K562 (cell line): ENCODE data around the gene ANKRD13B. TPM values are rescaled to one million over a fixed set of nuclear protein-coding genes. Genes with fewer than 3 reads are reported as not detected.

ENCODE experiments used
- ATAC-seq: fragments of 200-7000 bp; cut with Tn5 transposase; 3 replicates; pipeline ENCODE4 v1.9.1; 2020; ENCODE audit warnings: moderate library complexity
- BruUV-seq: library from RNA; stranded (reverse); fragments of 400-500 nt; replicated peaks from 2 replicates; lab custom pipeline; 2021; lab: Mats Ljungman, UMichigan
- CTCF ChIA-PET: fragments of 300-600 bp; formaldehyde crosslinking; extraction: SDS; loops from one replicate; lab custom pipeline; 2021; ENCODE audit warnings: low intra/inter-chr PET ratio; lab: Yijun Ruan, JAX
- POLR2A ChIA-PET: fragments of 300-600, 350-650 bp; sonication (Branson Sonifier 250); formaldehyde crosslinking; extraction: SDS; loops from one replicate; lab custom pipeline; 2021; ENCODE audit warnings: antibody characterized with exemption, inconsistent platforms; lab: Yijun Ruan, JAX
- DNase-seq, 4 experiments: peaks; one replicate each; pipeline versions ENCODE4 v3.0.0 to v3.0.0-alpha.2; 2011 to 2018; ENCODE audit warnings: low spot score in 3 of 4, mixed read lengths in 3 of 4; ENCODE audit errors: extremely low read depth in 1 of 4
- FAIRE-seq: peaks from 2 replicates; lab custom pipeline; 2011; peaks lifted over from hg19 to GRCh38; lab: Jason Lieb, UNC
- H2AFZ ChIP-seq: 2 replicates; pipeline ENCODE4 v1.6.0; 2011; ENCODE audit warnings: low read depth, low read length, control low read depth, inconsistent platforms
- H3K27ac ChIP-seq: fragments of 200-600 bp; 3 replicates; pipeline ENCODE4 v1.8.0; 2011; ENCODE audit warnings: low read depth, mild to moderate bottlenecking, control low read depth, inconsistent platforms, low read length, moderate library complexity, mixed read lengths; ENCODE audit errors: extremely low read depth
- H3K27me3 ChIP-seq, 2 experiments: fragments of 300-600 bp in 1 of 2; 2 replicates in 1 of 2; 3 replicates in 1 of 2; pipeline versions ENCODE4 v1.6.0 to v1.8.0; 2011; ENCODE audit warnings: inconsistent platforms in 2 of 2, low read length in 2 of 2, mild to moderate bottlenecking in 1 of 2, mixed read lengths in 1 of 2, moderate library complexity in 1 of 2; ENCODE audit not compliant: control insufficient read depth in 2 of 2, insufficient read depth in 2 of 2
- H3K36me3 ChIP-seq: fragments of 300-600 bp; 3 replicates; pipeline ENCODE4 v1.8.0; 2011; ENCODE audit warnings: mild to moderate bottlenecking, low read length, inconsistent platforms; ENCODE audit not compliant: control insufficient read depth, insufficient read depth
- H3K4me1 ChIP-seq, 2 experiments: fragments of 200-600 bp in 1 of 2; replicated peaks in 1 of 2; 2 replicates in 1 of 2; 3 replicates in 1 of 2; pipeline versions ENCODE4 v1.5.1 to v1.8.0; 2011; ENCODE audit warnings: inconsistent platforms in 2 of 2, low read length in 2 of 2, mild to moderate bottlenecking in 1 of 2, mixed read lengths in 1 of 2, moderate library complexity in 1 of 2; ENCODE audit not compliant: control insufficient read depth in 2 of 2, insufficient read depth in 2 of 2
- H3K4me2 ChIP-seq: 2 replicates; pipeline ENCODE4 v1.6.1; 2011; ENCODE audit warnings: low read length, control low read depth, inconsistent platforms, mixed read lengths; ENCODE audit not compliant: insufficient read depth
- H3K4me3 ChIP-seq: fragments of 200-600 bp; sonication (generic), shearing (Covaris generic); 2 replicates; pipeline ENCODE4 v1.5.1; 2016; ENCODE audit warnings: control low read depth, inconsistent platforms
- H3K79me2 ChIP-seq: fragments of 200-600 bp; 3 replicates; pipeline ENCODE4 v1.8.0; 2011; ENCODE audit warnings: low read length, inconsistent platforms; ENCODE audit not compliant: control insufficient read depth, insufficient read depth
- H3K9ac ChIP-seq, 2 experiments: 2 replicates each; pipeline versions ENCODE4 v1.6.0 to v1.6.1; 2011; ENCODE audit warnings: low read depth in 2 of 2, low read length in 2 of 2, control low read depth in 1 of 2, inconsistent platforms in 1 of 2, mild to moderate bottlenecking in 1 of 2, mixed read lengths in 1 of 2; ENCODE audit not compliant: insufficient read depth in 1 of 2
- H3K9me1 ChIP-seq: one replicate; pipeline ENCODE4 v1.6.0; 2011; ENCODE audit warnings: inconsistent platforms, mild to moderate bottlenecking, low read length, moderate library complexity; ENCODE audit not compliant: control insufficient read depth, insufficient read depth
- H3K9me3 ChIP-seq: replicated peaks from 2 replicates; pipeline ENCODE4 v1.5.1; 2011; ENCODE audit warnings: low read depth, low read length, inconsistent platforms; ENCODE audit not compliant: control insufficient read depth, insufficient read depth
- H4K20me1 ChIP-seq: replicated peaks from 2 replicates; pipeline ENCODE4 v1.6.1; 2011; ENCODE audit warnings: low read length, inconsistent platforms, mixed read lengths; ENCODE audit not compliant: control insufficient read depth, insufficient read depth
- COPS2 ChIP-seq: fragments of 450-650 bp; conservative IDR thresholded peaks from 2 replicates; pipeline ENCODE4 v1.6.1; 2016; ENCODE audit warnings: mild to moderate bottlenecking, moderate library complexity
- ELF2 ChIP-seq: fragments of 250-450 bp; sonication (Bioruptor Pico); IDR thresholded peaks from 2 replicates; pipeline ENCODE4 v1.5.0; 2021; ENCODE audit warnings: mild to moderate bottlenecking
- FOXJ2 ChIP-seq: fragments of 200-800 bp; sonication (Bioruptor generic); IDR thresholded peaks from 2 replicates; pipeline ENCODE4 v1.6.1; 2016; ENCODE audit warnings: missing genetic modification characterization, missing compliant biosample characterization
- MEIS2 ChIP-seq: fragments of 450-650 bp; IDR thresholded peaks from 2 replicates; pipeline ENCODE4 v1.6.1; 2014; ENCODE audit warnings: mild to moderate bottlenecking; ENCODE audit not compliant: partially characterized antibody
- MTA2 ChIP-seq: fragments of 450-650 bp; IDR thresholded peaks from 2 replicates; pipeline ENCODE4 v1.6.1; 2016; ENCODE audit warnings: low read depth
- MXI1 ChIP-seq: IDR thresholded peaks from 2 replicates; pipeline ENCODE4 v1.6.1; 2011; ENCODE audit warnings: low read depth, mild to moderate bottlenecking, improper control_type of control experiment, low read length
- NR2C1 ChIP-seq, 2 experiments: fragments of 450-650 bp; IDR thresholded peaks; 2 replicates each; pipeline ENCODE4 v1.6.1; 2017; ENCODE audit warnings: mild to moderate bottlenecking in 2 of 2, antibody characterized with exemption in 1 of 2, inconsistent platforms in 1 of 2, missing compliant biosample characterization in 1 of 2, missing genetic modification characterization in 1 of 2
- PHB ChIP-seq: fragments of 250-450 bp; sonication (Bioruptor Pico); IDR thresholded peaks from 2 replicates; pipeline ENCODE4 v1.5.0; 2021
- PHTF2 ChIP-seq: fragments of 250-450 bp; sonication (Bioruptor Pico); IDR thresholded peaks from 2 replicates; pipeline ENCODE4 v1.5.0; 2021; ENCODE audit warnings: mild to moderate bottlenecking
- PTRF ChIP-seq: fragments of 450-650 bp; IDR thresholded peaks from 2 replicates; pipeline ENCODE4 v1.6.1; 2016; ENCODE audit warnings: mild to moderate bottlenecking, missing genetic modification characterization, missing compliant biosample characterization
- SMARCA5 ChIP-seq: fragments of 450-650 bp; IDR thresholded peaks from 2 replicates; pipeline ENCODE4 v1.6.1; 2016
- ZNF232 ChIP-seq: sonication (generic); formaldehyde crosslinking; IDR thresholded peaks from 2 replicates; pipeline ENCODE4 v1.8.0; 2022; ENCODE audit warnings: mild to moderate bottlenecking, missing genetic modification reagents
- WGBS: fragments of 100-300 bp; shearing (Covaris generic); methylation state at CpG from one replicate; pipeline ENCODE4 v1.1.6; 2016; ENCODE audit warnings: low coverage, mixed read lengths; ENCODE audit not compliant: insufficient coverage; ENCODE audit errors: missing lambda C conversion rate; 5-methylcytosine and 5-hydroxymethylcytosine counted together
- in situ Hi-C: fragments of 300-500 bp; cut with MboI; formaldehyde crosslinking; loops from 4 replicates; pipeline ENCODE4 v1.15.0; 2018; ENCODE audit warnings: inconsistent platforms, mixed read lengths
- intact Hi-C: fragments of 100-400 bp; cut with micrococcal nuclease; formaldehyde crosslinking; loops from 2 replicates; pipeline ENCODE4 v1.14.2; 2022
- polyA plus RNA-seq, 8 experiments: library from polyadenylated mRNA; depleted of rRNA in 4 of 8; stranded (reverse) in 5 of 8; unstranded in 3 of 8; fragments of >200 nt; fragmentation: Nextera tagmentation in 2 of 8; fragmentation: Illumina TruSeq in 1 of 8; extraction: Ambion mirVana in 2 of 8; extraction: Trizol in 1 of 8; gene quantifications; 2 replicates each; pipeline versions ENCODE4 v1.2.1 to v1.2.3, GENCODE V29; 2011 to 2014; ENCODE audit warnings: inconsistent platforms in 1 of 8, missing spikeins in 1 of 8
- total RNA-seq, 7 experiments: library from RNA; depleted of rRNA in 6 of 7; stranded (reverse); fragments of >200 nt in 6 of 7; fragmentation: Illumina TruSeq in 2 of 7; extraction: Trizol in 2 of 7; gene quantifications; 2 replicates each; pipeline versions ENCODE4 v1.2.1 to v1.2.3, GENCODE V29; 2011 to 2021; ENCODE audit warnings: low replicate concordance in 1 of 7
- TF ChIP-seq, protein P1 (sequence below): fragments of 450-650 bp; IDR thresholded peaks from 2 replicates; pipeline ENCODE4 v1.6.1; 2016
- TF ChIP-seq, protein P2 (sequence below): fragments of 250-450 bp; sonication (Bioruptor Pico); IDR thresholded peaks from 2 replicates; pipeline ENCODE4 v1.5.0; 2021
- TF ChIP-seq, protein P3 (sequence below): sonication (generic); formaldehyde crosslinking; IDR thresholded peaks from 2 replicates; pipeline ENCODE4 v1.8.0; 2022; ENCODE audit warnings: mild to moderate bottlenecking, missing genetic modification reagents

ANKRD13B gene
- total and polyA plus RNA-seq, 9 of the 15 experiments (the other 6 are each of a cell fraction or from before 2014, with no cell fraction given) = 0.15 to 28.1 (median 4.6) TPM

DNA sequence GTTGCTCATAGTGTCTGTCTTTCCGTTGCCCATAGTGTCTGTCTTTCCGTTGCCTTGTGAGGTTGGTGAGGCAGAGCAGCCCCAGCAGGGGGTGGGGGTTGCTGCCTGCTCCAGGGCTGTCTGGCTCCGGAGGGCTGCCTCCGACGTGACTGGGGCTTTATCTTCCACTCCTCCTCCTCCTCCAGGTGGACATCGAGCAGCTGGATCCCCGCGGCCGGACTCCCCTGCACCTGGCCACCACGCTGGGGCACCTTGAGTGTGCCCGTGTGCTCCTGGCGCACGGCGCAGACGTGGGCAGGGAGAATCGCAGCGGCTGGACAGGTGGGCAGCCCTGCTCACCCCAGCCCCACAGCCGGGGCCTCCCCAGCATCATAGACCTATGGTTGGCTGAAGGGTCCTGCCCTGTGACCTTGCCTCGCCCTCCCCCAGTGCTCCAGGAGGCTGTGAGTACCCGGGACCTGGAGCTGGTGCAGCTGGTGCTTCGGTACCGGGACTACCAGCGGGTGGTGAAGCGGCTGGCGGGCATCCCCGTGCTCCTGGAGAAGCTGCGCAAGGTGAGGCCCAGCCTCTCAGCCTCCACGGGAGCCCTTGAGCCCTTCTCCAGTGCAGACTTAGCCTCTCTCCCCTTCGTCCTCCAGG, 14.7 kb downstream of the ANKRD13B start:
- Histone ChIP-seq H4K20me1 (no peaks in the 10 kb centered on the region), H3K4me3 (no peak overlapping the region), H3K27me3 (no peaks in the 10 kb centered on the region), H3K4me2 (no peak overlapping the region), H3K36me3 (peaks cover 3% of the 10 kb centered on the region; the same call in 1 of the 3 replicates), H2AFZ (no peak overlapping the region), H3K79me2 (no peaks in the 10 kb centered on the region), H3K9ac (peak overlapping the region in 1 of 2 experiments; percentile 79; a peak in 2 of 4 replicates), H3K4me1 (peaks cover 0 to 13% of the 10 kb centered on the region in 2 experiments; a peak in 2 of 5 replicates), H3K9me3 (no peaks in the 10 kb centered on the region), H3K9me1 (peaks cover 7% of the 10 kb centered on the region), H3K27ac (no peak overlapping the region)
- ATAC-seq (no peak), FAIRE-seq (no peak), DNase-seq (no peak)
- no TSS peak for BruUV-seq
- ChIA-PET CTCF (interaction anchor here (0.7 kb wide), 1 partner anchor 961 kb away, joined by 3 read pairs; no protein-coding TSS in a partner anchor), POLR2A (no interaction called here)
- intact Hi-C loops (no loop called here), in situ Hi-C loops (no loop called here)
- 55% methylated on average over 23 of the region's 29 CpGs for WGBS
- TF ChIP-seq MXI1 = no peak
- no peak for TF ChIP-seq NR2C1 (IDR thresholded peaks at IDR 0.05)
- TF ChIP-seq NR2C1 (tag; IDR thresholded peaks at IDR 0.05) = no peak
- TF ChIP-seq, protein P1, sequence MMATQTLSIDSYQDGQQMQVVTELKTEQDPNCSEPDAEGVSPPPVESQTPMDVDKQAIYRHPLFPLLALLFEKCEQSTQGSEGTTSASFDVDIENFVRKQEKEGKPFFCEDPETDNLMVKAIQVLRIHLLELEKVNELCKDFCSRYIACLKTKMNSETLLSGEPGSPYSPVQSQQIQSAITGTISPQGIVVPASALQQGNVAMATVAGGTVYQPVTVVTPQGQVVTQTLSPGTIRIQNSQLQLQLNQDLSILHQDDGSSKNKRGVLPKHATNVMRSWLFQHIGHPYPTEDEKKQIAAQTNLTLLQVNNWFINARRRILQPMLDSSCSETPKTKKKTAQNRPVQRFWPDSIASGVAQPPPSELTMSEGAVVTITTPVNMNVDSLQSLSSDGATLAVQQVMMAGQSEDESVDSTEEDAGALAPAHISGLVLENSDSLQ = no peak
- TF ChIP-seq PTRF = no peak
- no peak for TF ChIP-seq PHB (CRISPR knock-in tag)
- no peak for TF ChIP-seq MTA2
- TF ChIP-seq, protein P2, sequence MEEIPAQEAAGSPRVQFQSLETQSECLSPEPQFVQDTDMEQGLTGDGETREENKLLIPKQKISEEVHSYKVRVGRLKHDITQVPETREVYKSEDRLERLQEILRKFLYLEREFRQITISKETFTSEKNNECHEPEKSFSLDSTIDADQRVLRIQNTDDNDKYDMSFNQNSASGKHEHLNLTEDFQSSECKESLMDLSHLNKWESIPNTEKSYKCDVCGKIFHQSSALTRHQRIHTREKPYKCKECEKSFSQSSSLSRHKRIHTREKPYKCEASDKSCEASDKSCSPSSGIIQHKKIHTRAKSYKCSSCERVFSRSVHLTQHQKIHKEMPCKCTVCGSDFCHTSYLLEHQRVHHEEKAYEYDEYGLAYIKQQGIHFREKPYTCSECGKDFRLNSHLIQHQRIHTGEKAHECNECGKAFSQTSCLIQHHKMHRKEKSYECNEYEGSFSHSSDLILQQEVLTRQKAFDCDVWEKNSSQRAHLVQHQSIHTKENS (CRISPR knock-in tag) = no peak
- TF ChIP-seq ZNF232 (CRISPR knock-in tag) = no peak
- TF ChIP-seq FOXJ2 (tag) = no peak
- TF ChIP-seq ELF2 (CRISPR knock-in tag) = no peak
- no peak for TF ChIP-seq MEIS2
- TF ChIP-seq, protein P3, sequence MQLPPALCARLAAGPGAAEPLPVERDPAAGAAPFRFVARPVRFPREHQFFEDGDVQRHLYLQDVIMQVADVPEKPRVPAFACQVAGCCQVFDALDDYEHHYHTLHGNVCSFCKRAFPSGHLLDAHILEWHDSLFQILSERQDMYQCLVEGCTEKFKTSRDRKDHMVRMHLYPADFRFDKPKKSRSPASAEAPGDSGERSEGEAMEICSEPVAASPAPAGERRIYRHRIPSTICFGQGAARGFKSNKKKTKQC (CRISPR knock-in tag) = no peak
- TF ChIP-seq SMARCA5 = no peak
- TF ChIP-seq COPS2 = no peak
- no peak for TF ChIP-seq PHTF2 (CRISPR knock-in tag)
